HG02870 (cell line): Measurements from ENCODE around the gene HLA-DQB1.

Experiments
- ATAC-seq: cut with Tn5 transposase; IDR thresholded peaks from one replicate; pipeline ENCODE4 v1.9.1; 2021; ENCODE audit warnings: mild to moderate bottlenecking, moderate library complexity; ENCODE audit not compliant: unreplicated experiment

Gene HLA-DQB1

GRCh38 chr6:32627831-32628230 lies 38.6 kb downstream of the HLA-DQB1 start:
- peak; percentile 44 for ATAC-seq

- ATAC-seq = no peak
Measured at GRCh38 chr6:32627249-32627648, 39.2 kb downstream of the HLA-DQB1 start.

- no peak for ATAC-seq
Measured at GRCh38 chr6:32625137-32625536, 41.3 kb downstream of the HLA-DQB1 start.

GRCh38 chr6:32624565-32624964 lies 41.9 kb downstream of the HLA-DQB1 start:
- ATAC-seq = no peak

GRCh38 chr6:32623693-32624092 lies 42.8 kb downstream of the HLA-DQB1 start:
- no peak for ATAC-seq

- ATAC-seq = peak; percentile 73
Measured at GRCh38 chr6:32622545-32623401, 43.7 kb downstream of the HLA-DQB1 start.

GRCh38 chr6:32621372-32621771 lies 45.1 kb downstream of the HLA-DQB1 start:
- no peak for ATAC-seq

- ATAC-seq = no peak
Measured at GRCh38 chr6:32617751-32618150, 48.7 kb downstream of the HLA-DQB1 start.

GRCh38 chr6:32615885-32616532 lies 50.4 kb downstream of the HLA-DQB1 start:
- no peak for ATAC-seq

GRCh38 chr6:32614366-32615081 lies 51.9 kb downstream of the HLA-DQB1 start:
- ATAC-seq = no peak

GRCh38 chr6:32613475-32613874 lies 53.0 kb downstream of the HLA-DQB1 start:
- no peak for ATAC-seq

GRCh38 chr6:32610682-32611296 lies 55.7 kb downstream of the HLA-DQB1 start:
- ATAC-seq = no peak

- ATAC-seq = peak; percentile 91
Measured at GRCh38 chr6:32609731-32610640, 56.5 kb downstream of the HLA-DQB1 start.
